Calu3 (cell line): ENCODE data around the gene GLI3. TPM values are rescaled to one million over a fixed set of nuclear protein-coding genes. Genes with fewer than 3 reads are reported as not detected.

Experiments used
- BruUV-seq: library from RNA; stranded (reverse); fragments of 400-500 nt; replicated peaks from 2 replicates; lab custom pipeline; 2021; lab: Mats Ljungman, UMichigan
- CTCF ChIA-PET: fragments of 300-600 bp; sonication (Branson Sonifier 250); formaldehyde crosslinking; loops from one replicate; lab custom pipeline; 2022; ENCODE audit warnings: antibody characterized with exemption; lab: Charles Lee
- DNase-seq: peaks from one replicate; pipeline ENCODE4 v3.0.0; 2022
- H3K27ac Mint-ChIP-seq: one replicate; pipeline ENCODE4 v1.8.0; 2022; ENCODE audit warnings: mixed read lengths; ENCODE audit not compliant: unreplicated experiment
- H3K27me3 Mint-ChIP-seq: one replicate; pipeline ENCODE4 v1.8.0; 2022; ENCODE audit warnings: mixed read lengths; ENCODE audit not compliant: unreplicated experiment
- H3K36me3 Mint-ChIP-seq: one replicate; pipeline ENCODE4 v1.8.0; 2022; ENCODE audit warnings: mild to moderate bottlenecking, moderate library complexity, mixed read lengths; ENCODE audit not compliant: insufficient read depth, unreplicated experiment
- H3K4me1 Mint-ChIP-seq: one replicate; pipeline ENCODE4 v1.8.0; 2022; ENCODE audit warnings: mild to moderate bottlenecking, low read depth, mixed read lengths; ENCODE audit not compliant: unreplicated experiment
- H3K4me3 Mint-ChIP-seq: one replicate; pipeline ENCODE4 v1.8.0; 2022; ENCODE audit warnings: mild to moderate bottlenecking, low read depth, moderate library complexity, mixed read lengths; ENCODE audit not compliant: unreplicated experiment
- H3K9me3 Mint-ChIP-seq: one replicate; pipeline ENCODE4 v1.8.0; 2022; ENCODE audit warnings: low read depth, mixed read lengths; ENCODE audit not compliant: unreplicated experiment
- intact Hi-C: fragments of 100-400 bp; cut with micrococcal nuclease; formaldehyde crosslinking; loops from one replicate; pipeline ENCODE4 v1.10.0; 2022; ENCODE audit not compliant: unreplicated experiment
- total RNA-seq: library from RNA; stranded (reverse); gene quantifications from 2 replicates; pipeline ENCODE4 v1.2.3, GENCODE V29; 2022
- TF ChIP-seq, protein P1 (sequence below): fragments of 200-600 bp; IDR thresholded peaks from one replicate; pipeline ENCODE4 v1.8.0; 2022; ENCODE audit warnings: antibody characterized with exemption; ENCODE audit not compliant: unreplicated experiment

Gene GLI3
- total RNA-seq, 1 experiment from 2014 or later = not detected

DNA sequence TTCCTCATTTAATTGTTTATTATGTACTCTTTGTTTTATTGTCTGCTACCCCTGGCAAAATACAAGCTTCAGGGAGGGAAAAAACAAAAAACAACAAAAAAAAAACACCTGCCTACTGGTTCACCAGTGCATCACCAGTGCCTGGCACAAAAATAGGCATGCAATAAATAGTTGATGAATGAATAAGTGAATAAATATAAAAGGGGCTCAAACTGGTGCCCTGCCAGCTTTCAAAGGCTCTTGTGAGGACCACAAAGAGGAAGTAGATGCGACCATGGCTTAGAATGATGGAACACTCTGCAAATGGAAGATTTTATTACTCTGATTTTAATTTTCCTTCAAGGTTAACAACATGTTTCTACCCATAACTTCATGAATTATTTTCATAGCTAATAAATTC lies 321.1 kb downstream of the GLI3 start:
- peaks cover 34% of the 10 kb centered on the region for H3K27me3 Mint-ChIP-seq
- no peak overlapping the region for H3K27ac Mint-ChIP-seq
- no peak overlapping the region for H3K4me3 Mint-ChIP-seq
- DNase-seq = no peak
- H3K36me3 Mint-ChIP-seq = no peaks in the 10 kb centered on the region
- intact Hi-C loops = no loop called here
- no peaks in the 10 kb centered on the region for H3K9me3 Mint-ChIP-seq
- CTCF ChIA-PET = interaction anchor here (0.6 to 1.5 kb wide), 2 partner anchors 25 to 1310 kb away, joined by 3 to 4 read pairs; no protein-coding TSS in a partner anchor
- TF ChIP-seq, protein P1, sequence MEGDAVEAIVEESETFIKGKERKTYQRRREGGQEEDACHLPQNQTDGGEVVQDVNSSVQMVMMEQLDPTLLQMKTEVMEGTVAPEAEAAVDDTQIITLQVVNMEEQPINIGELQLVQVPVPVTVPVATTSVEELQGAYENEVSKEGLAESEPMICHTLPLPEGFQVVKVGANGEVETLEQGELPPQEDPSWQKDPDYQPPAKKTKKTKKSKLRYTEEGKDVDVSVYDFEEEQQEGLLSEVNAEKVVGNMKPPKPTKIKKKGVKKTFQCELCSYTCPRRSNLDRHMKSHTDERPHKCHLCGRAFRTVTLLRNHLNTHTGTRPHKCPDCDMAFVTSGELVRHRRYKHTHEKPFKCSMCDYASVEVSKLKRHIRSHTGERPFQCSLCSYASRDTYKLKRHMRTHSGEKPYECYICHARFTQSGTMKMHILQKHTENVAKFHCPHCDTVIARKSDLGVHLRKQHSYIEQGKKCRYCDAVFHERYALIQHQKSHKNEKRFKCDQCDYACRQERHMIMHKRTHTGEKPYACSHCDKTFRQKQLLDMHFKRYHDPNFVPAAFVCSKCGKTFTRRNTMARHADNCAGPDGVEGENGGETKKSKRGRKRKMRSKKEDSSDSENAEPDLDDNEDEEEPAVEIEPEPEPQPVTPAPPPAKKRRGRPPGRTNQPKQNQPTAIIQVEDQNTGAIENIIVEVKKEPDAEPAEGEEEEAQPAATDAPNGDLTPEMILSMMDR = no peak
- no peaks in the 10 kb centered on the region for H3K4me1 Mint-ChIP-seq
- no TSS peak for BruUV-seq

DNA sequence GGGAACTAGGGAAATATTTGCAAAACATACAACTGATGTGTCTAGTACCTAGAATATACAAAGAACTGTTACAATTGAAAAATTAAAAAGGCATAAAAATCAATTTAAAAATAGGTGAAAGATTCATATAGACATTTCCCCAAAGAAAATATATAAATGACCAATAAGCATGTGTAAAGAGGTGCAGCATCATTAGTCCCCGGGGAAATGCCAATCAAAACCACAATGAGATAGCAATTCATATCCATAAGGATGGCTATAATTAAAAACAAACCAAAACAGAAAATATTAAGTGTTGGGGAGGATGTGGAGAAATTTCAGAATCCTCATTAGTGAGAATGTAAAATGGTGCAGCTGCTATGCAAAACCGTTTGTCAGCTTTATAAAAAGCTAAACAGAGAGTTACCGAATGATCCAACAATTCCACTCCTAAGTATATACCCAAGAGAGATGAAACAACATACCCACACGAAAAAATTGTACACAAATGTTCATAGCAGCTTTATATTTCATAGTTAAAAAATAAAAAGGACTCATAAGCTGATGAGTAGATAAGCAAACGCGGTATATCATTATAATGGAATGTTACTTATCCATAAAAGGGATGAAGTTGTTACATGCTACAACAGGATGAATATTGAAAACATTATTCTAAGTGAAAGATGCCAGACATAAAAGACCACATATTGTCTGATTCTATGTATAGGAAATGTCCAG lies 324.0 kb downstream of the GLI3 start:
- Mint-ChIP-seq H3K27ac (no peak overlapping the region), H3K36me3 (no peaks in the 10 kb centered on the region), H3K4me3 (no peak overlapping the region), H3K4me1 (no peaks in the 10 kb centered on the region), H3K27me3 (peaks cover 9% of the 10 kb centered on the region), H3K9me3 (no peaks in the 10 kb centered on the region)
- TF ChIP-seq, protein P1 = no peak
- no TSS peak for BruUV-seq
- CTCF ChIA-PET = no interaction called here
- intact Hi-C loops = no loop called here
- DNase-seq = no peak

DNA sequence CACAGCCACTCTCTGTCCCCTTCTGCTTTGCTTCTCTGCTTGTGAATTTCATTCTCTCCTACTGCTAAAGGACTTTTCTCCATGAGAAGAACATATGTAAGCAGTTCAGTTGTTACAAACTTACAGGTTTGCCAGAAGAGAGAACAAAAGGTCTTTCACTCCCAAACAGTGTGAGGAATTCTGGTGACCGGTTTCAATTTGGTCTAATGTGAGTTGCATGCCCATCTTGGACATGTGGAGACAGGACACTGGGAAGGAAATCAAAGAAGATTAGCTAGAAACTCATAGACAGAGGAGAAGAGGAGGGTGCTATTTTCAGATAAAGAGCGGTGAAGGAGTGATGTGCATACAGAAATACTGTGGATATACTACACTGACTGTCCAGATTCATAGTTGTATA lies 324.6 kb downstream of the GLI3 start:
- H3K27me3 Mint-ChIP-seq = peaks cover 3% of the 10 kb centered on the region
- intact Hi-C loops = no loop called here
- no peaks in the 10 kb centered on the region for H3K36me3 Mint-ChIP-seq
- CTCF ChIA-PET = no interaction called here
- no TSS peak for BruUV-seq
- DNase-seq = no peak
- H3K4me1 Mint-ChIP-seq = no peaks in the 10 kb centered on the region
- no peak overlapping the region for H3K27ac Mint-ChIP-seq
- TF ChIP-seq, protein P1 = no peak
- no peak overlapping the region for H3K4me3 Mint-ChIP-seq
- no peaks in the 10 kb centered on the region for H3K9me3 Mint-ChIP-seq

DNA sequence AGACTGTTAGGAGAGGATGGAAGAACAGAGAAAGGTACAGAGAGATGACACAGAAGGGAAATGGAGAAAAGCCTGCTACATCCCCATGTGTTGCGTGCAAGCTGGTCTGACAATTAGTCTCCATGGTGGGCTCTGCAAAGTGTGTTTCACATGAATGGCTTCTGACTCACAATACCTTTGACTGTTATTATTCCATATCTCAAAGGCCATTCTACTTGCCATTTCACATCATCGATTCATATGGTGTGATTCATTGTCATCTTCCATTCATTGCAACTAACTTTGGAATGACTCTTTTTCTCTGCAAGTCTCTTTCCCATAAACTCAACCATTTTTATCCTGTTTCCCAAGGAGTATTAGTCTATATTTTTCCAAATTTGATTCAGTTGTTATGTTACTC lies 325.2 kb downstream of the GLI3 start:
- H3K27ac Mint-ChIP-seq = no peak overlapping the region
- intact Hi-C loops = no loop called here
- no peaks in the 10 kb centered on the region for H3K9me3 Mint-ChIP-seq
- no peak overlapping the region for H3K4me3 Mint-ChIP-seq
- TF ChIP-seq, protein P1 = no peak
- H3K36me3 Mint-ChIP-seq = no peaks in the 10 kb centered on the region
- no peaks in the 10 kb centered on the region for H3K4me1 Mint-ChIP-seq
- no peak for DNase-seq
- CTCF ChIA-PET = no interaction called here
- no TSS peak for BruUV-seq
- H3K27me3 Mint-ChIP-seq = no peaks in the 10 kb centered on the region
